ENCODE data around the gene FMNL2.

GRCh38 chr2:152623775-152624174 lies 288.8 kb downstream of the FMNL2 start:
- no peak for TF ChIP-seq CTCF (IDR thresholded peaks at IDR 0.05; ENCODE audit: low read length)
- no peak for TF ChIP-seq EZH2 (optimal IDR thresholded peaks at IDR 0.05; ENCODE audit: low read depth, low read length)

Data from MM.1S (cell line).